GM23248 (cell line): ENCODE results near the gene SEMA5A.

Source experiments
- EZH2 ChIP-seq: fragments of 200-600 bp; sonication (generic); IDR thresholded peaks from 2 replicates; pipeline ENCODE4 v1.6.1; 2018; ENCODE audit warnings: antibody characterized with exemption, mild to moderate bottlenecking; ENCODE audit not compliant: insufficient read depth, poor library complexity, severe bottlenecking
- EZH2phosphoT487 ChIP-seq: fragments of 200-600 bp; sonication (generic); IDR thresholded peaks from 2 replicates; pipeline ENCODE4 v1.6.1; 2018; ENCODE audit warnings: antibody characterized with exemption, moderate library complexity, mild to moderate bottlenecking, low read depth; ENCODE audit not compliant: insufficient read depth

- TF ChIP-seq EZH2 = no peak
- TF ChIP-seq EZH2phosphoT487 = no peak
Measured at GRCh38 chr5:9015260-9015936, 530.5 kb downstream of the SEMA5A start.
